Suprapubic skin (tissue), 4 donors: ENCODE measurements around the gene OR4X2.

Experiments
- EP300 ChIP-seq: sonication (generic); formaldehyde crosslinking; IDR thresholded peaks from one replicate; pipeline ENCODE4 v1.6.1; 2017; ENCODE audit warnings: antibody characterized with exemption
- POLR2A ChIP-seq, 2 donors: fragments of 450-650 bp; IDR thresholded peaks; one replicate each; pipeline ENCODE4 v1.6.1; 2017; ENCODE audit warnings: antibody characterized with exemption in 2 of 2, mild to moderate bottlenecking in 2 of 2, moderate library complexity in 2 of 2
- POLR2AphosphoS5 ChIP-seq, 3 donors: sonication (generic); formaldehyde crosslinking; IDR thresholded peaks; one replicate each; pipeline ENCODE4 v1.6.1; 2017; ENCODE audit warnings: antibody characterized with exemption in 3 of 3
- TF ChIP-seq, protein P1 (sequence below), 2 donors: fragments of 200-600 bp in 1 of 2; fragments of 450-650 bp in 1 of 2; sonication (generic) in 1 of 2; IDR thresholded peaks; one replicate each; pipeline ENCODE4 v1.5.1; 2016 to 2019; ENCODE audit warnings: antibody characterized with exemption in 2 of 2, mild to moderate bottlenecking in 1 of 2, moderate library complexity in 1 of 2

DNA sequence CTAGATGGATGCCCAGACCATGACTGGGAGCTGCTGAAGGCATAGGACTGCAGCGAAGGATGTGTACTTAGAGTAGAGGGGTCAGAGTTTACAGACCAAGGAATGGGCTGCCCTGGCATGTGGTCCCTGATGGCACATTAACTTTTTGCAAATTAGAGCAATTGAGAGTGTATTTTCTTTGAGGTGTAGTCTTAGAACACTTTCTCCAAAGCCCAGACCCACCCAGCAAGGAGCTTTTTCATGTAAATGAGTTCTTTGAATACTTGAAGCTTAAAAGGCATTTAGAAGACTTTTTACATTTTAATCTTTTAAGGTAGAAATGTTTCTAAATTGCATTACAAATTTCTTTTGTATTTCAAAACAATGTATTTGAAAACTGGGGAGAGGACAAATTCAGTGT lies 27.7 kb downstream of the OR4X2 start:
- TF ChIP-seq, protein P1, sequence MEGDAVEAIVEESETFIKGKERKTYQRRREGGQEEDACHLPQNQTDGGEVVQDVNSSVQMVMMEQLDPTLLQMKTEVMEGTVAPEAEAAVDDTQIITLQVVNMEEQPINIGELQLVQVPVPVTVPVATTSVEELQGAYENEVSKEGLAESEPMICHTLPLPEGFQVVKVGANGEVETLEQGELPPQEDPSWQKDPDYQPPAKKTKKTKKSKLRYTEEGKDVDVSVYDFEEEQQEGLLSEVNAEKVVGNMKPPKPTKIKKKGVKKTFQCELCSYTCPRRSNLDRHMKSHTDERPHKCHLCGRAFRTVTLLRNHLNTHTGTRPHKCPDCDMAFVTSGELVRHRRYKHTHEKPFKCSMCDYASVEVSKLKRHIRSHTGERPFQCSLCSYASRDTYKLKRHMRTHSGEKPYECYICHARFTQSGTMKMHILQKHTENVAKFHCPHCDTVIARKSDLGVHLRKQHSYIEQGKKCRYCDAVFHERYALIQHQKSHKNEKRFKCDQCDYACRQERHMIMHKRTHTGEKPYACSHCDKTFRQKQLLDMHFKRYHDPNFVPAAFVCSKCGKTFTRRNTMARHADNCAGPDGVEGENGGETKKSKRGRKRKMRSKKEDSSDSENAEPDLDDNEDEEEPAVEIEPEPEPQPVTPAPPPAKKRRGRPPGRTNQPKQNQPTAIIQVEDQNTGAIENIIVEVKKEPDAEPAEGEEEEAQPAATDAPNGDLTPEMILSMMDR (IDR thresholded peaks at IDR 0.05) = no peak
- TF ChIP-seq EP300 = no peak
- no peak for TF ChIP-seq POLR2AphosphoS5 (IDR thresholded peaks at IDR 0.05)
- TF ChIP-seq POLR2A (IDR thresholded peaks at IDR 0.05) = no peak
